ENCODE data around the gene CHRND. TPM values are rescaled to one million over a fixed set of nuclear protein-coding genes. Genes with fewer than 3 reads are reported as not detected.

The CHRND gene
- total and polyA plus RNA-seq, 12 donors: 0.07 to 0.39 (median 0.14) TPM; not detected in 7

DNA sequence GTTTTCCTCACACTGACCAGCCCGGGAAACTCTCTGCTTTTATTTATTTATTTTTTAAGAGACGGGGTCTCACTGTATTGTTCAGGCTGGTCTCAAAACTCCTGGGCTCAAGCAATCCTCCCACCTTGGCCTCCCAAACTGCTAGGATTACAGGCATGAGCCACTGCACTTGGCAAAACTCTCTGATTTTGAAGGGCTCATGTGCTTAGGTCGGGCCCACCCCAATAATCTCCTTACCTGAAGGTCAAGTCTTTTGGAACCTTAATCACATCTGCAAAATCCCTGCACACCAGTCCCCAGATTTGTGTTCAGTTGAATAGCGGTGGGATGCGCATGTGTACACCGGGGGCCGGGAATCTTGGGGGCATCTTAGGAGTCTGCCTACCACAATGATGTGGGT is 30.7 kb upstream of the CHRND start:
- WGBS, 4 donors: 85 to 94% (median 88%) methylated on average over 3 to 7 of the region's 7 CpGs
- no peak overlapping the region for H3K27ac ChIP-seq
- DNase-seq: no peak
- H3K4me1 ChIP-seq (replicated peaks in 1 of 2): no peaks in the 10 kb centered on the region
- intact Hi-C loops (cut with DNase I): no loop called here
- no peaks in the 10 kb centered on the region for H3K36me3 ChIP-seq (replicated peaks in 1 of 2)
- TF ChIP-seq, protein P1, sequence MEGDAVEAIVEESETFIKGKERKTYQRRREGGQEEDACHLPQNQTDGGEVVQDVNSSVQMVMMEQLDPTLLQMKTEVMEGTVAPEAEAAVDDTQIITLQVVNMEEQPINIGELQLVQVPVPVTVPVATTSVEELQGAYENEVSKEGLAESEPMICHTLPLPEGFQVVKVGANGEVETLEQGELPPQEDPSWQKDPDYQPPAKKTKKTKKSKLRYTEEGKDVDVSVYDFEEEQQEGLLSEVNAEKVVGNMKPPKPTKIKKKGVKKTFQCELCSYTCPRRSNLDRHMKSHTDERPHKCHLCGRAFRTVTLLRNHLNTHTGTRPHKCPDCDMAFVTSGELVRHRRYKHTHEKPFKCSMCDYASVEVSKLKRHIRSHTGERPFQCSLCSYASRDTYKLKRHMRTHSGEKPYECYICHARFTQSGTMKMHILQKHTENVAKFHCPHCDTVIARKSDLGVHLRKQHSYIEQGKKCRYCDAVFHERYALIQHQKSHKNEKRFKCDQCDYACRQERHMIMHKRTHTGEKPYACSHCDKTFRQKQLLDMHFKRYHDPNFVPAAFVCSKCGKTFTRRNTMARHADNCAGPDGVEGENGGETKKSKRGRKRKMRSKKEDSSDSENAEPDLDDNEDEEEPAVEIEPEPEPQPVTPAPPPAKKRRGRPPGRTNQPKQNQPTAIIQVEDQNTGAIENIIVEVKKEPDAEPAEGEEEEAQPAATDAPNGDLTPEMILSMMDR (IDR thresholded peaks at IDR 0.05): no peak
- TF ChIP-seq POLR2A (IDR thresholded peaks at IDR 0.05): no peak
- no peaks in the 10 kb centered on the region for H3K27me3 ChIP-seq
- no peak overlapping the region for H3K4me3 ChIP-seq
- H3K9me3 ChIP-seq (replicated peaks in 1 of 3): no peaks in the 10 kb centered on the region

DNA sequence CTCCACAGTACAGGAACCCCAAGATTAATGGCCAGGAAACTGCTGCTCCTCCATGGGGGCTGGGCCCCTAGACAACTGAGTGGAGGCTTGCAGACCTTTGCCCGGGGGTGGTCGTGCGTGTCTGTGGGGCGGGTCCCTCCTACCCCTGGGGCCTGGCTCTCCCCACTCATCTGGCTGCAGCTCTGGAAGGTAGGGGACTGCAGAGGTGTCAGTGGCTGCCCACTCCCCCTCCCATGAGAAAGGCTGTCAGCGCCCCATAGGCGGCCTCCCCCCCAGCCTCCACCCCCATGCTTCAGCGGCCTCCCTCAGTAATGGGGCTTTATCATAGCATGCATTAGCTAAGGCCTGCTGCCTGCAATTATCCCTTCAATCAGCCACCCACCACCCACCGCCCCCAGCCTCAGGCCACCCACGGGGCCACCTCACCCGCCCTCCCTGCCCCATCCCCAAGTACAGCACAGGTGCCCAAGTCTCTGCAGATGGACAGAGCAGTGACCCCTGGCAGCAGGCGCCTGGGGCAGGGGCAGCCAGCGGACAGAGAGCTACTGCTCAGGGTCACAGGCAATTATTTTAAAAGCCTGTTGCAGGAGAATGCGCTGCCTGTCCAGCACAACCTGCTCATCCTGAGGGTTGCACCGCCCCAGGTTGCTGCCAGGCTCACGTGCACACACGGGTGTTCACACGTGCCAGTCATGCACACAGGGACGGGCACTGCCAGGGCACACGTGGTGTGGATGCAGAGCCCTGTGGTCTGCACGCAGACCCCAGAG is 29.3 kb upstream of the CHRND start:
- Histone ChIP-seq H3K9me3 (replicated peaks in 1 of 3) (no peaks in the 10 kb centered on the region), H3K4me1 (replicated peaks in 1 of 2) (peaks cover 5 to 9% of the 10 kb centered on the region in 2 donors), H3K4me3 (no peak overlapping the region), H3K27ac (no peak overlapping the region), H3K36me3 (replicated peaks in 1 of 2) (no peaks in the 10 kb centered on the region), H3K27me3 (no peaks in the 10 kb centered on the region)
- intact Hi-C loops (cut with DNase I): no loop called here
- no peak for TF ChIP-seq POLR2A (IDR thresholded peaks at IDR 0.05)
- no peak for DNase-seq
- WGBS, 4 donors: 38 to 78% (median 66%) methylated on average over 2 to 20 of the region's 20 CpGs

DNA sequence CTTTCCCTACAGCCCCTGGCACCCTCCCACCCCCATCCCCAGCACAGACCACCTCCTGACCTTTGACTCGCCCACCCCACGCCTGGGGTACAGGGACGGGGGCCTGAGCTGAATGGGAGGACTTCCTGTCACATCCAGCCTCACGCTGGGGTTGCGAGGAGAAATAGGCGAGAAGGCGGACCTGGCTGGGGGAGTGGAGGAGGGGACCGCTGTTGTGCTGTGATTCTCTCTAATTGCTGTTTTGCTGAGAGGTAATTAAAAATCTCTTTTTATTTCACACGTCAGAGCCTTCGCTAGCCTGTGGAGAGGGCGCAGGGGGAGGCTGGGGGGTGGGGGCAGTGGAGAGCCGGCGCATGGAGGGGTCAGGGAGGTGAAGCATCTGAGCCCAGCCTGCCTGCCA is 28.6 kb upstream of the CHRND start:
- Histone ChIP-seq H3K4me3 (no peak overlapping the region), H3K9me3 (replicated peaks in 1 of 3) (no peaks in the 10 kb centered on the region), H3K27ac (no peak overlapping the region), H3K36me3 (replicated peaks in 1 of 2) (no peaks in the 10 kb centered on the region), H3K4me1 (replicated peaks in 1 of 2) (peaks cover 12 to 16% of the 10 kb centered on the region in 2 donors), H3K27me3 (no peaks in the 10 kb centered on the region)
- TF ChIP-seq POLR2A (IDR thresholded peaks at IDR 0.05): no peak
- TF ChIP-seq, protein P1 (IDR thresholded peaks at IDR 0.05): no peak
- intact Hi-C loops (cut with DNase I): no loop called here
- WGBS, 4 donors: 65 to 85% (median 77%) methylated on average over 13 of the region's 13 CpGs
- DNase-seq: no peak

DNA sequence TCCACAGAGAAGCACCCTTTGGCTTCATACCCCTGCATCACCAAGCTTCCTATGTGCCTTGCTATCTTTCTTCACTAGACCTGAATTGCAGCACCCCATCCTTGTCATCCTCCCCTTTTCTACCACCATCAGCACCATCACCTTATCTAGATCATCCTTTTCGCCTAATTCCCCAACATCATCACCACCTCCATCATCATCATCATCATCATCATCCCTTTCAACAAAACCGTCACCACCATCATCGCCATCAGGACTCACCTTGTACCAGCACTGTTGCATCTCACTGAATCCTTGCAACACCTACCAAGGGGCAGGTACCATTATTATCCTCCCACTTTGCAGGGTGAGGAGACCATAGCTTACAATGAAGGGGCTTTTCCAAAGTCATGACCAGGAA is 27.5 kb upstream of the CHRND start:
- no peak for DNase-seq
- H3K4me1 ChIP-seq (replicated peaks in 1 of 2): peaks cover 16 to 25% of the 10 kb centered on the region in 2 donors
- 92 to 100% (median 94%) methylated on average over 3 of the region's 3 CpGs for WGBS, 4 donors
- TF ChIP-seq, protein P1 (IDR thresholded peaks at IDR 0.05): no peak
- no peak for TF ChIP-seq POLR2A (IDR thresholded peaks at IDR 0.05)
- H3K27me3 ChIP-seq: no peaks in the 10 kb centered on the region
- intact Hi-C loops (cut with DNase I): no loop called here
- H3K36me3 ChIP-seq (replicated peaks in 1 of 2): no peaks in the 10 kb centered on the region
- H3K9me3 ChIP-seq (replicated peaks in 1 of 3): no peaks in the 10 kb centered on the region
- no peak overlapping the region for H3K4me3 ChIP-seq
- H3K27ac ChIP-seq: no peak overlapping the region

DNA sequence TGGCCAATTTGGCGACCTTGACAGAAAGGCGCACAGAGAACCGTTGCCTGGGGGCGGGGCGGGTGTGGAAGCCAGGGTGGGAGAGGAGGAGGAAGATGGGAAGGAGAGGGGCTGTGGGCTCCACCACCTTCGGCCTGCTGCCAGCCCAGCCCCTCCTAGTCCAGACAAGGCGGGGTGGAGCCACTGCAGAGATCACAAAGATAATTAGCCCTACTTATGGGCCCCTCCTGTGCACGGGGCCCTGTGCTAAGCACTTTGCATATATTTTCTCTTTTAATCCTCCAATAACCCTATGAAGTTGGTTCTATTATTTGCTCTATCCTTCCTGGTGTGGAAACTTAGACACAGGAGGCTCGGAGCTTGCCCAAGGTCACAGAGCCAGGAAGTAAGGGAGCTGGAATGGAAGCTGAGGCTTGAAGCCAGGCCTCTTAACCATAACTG is 24.6 kb upstream of the CHRND start:
- 43 to 59% (median 51%) methylated on average over 9 of the region's 9 CpGs for WGBS, 4 donors

More for the DNA sequence above, 24.6 kb upstream of the CHRND start:
- no peak for TF ChIP-seq POLR2A (IDR thresholded peaks at IDR 0.05)
- TF ChIP-seq, protein P1 (IDR thresholded peaks at IDR 0.05): no peak
- H3K27me3 ChIP-seq: no peaks in the 10 kb centered on the region
- peak; percentile 44 to 73 (median 66) for DNase-seq
- H3K4me1 ChIP-seq (replicated peaks in 1 of 2): peaks cover 16 to 27% of the 10 kb centered on the region in 2 donors
- H3K27ac ChIP-seq: peak overlapping the region; percentile 71 to 89 (median 79)
- H3K36me3 ChIP-seq (replicated peaks in 1 of 2): no peaks in the 10 kb centered on the region
- no peaks in the 10 kb centered on the region for H3K9me3 ChIP-seq (replicated peaks in 1 of 3)
- intact Hi-C loops (cut with DNase I): no loop called here
- no peak overlapping the region for H3K4me3 ChIP-seq
